ENCODE results near the gene RNF213.

DNA sequence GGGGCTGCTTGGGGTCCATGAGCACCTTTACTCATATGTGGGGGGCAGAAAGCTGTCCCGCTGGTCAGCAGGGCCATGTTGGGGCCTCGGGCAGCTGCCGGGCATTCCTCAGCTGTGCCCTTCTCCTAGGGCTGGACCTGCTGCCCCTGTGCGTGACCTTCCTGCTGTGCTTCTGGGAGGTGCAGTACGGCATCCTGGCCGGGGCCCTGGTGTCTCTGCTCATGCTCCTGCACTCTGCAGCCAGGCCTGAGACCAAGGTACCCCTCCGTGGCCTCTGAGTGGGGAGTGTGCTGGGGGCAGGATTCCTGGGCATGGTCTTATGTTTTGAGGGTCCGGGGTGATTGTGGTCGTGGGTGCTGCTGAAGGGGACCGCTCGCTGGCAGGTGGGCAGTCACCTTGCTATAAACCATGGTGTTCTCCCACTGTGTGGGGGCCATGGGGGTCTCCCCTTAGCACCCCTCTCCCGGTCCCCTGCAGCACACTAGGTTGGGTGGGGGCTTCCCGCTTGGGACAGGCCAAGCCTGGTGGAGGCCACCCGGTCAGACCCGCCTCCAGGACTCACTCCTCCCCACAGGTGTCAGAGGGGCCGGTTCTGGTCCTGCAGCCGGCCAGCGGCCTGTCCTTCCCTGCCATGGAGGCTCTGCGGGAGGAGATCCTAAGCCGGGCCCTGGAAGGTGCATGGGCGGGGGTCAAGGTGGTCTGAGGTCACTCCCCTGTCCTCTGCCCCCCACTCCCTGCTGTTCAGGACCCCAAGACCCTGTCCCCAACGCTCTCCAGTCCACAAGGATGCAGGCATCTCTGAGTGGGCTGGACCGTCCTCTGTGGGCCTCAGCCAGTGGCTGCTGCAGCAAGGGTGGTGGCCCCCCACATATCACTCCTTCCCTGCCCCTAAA lies 12.4 kb upstream of the RNF213 start:
- TF ChIP-seq, protein P1, sequence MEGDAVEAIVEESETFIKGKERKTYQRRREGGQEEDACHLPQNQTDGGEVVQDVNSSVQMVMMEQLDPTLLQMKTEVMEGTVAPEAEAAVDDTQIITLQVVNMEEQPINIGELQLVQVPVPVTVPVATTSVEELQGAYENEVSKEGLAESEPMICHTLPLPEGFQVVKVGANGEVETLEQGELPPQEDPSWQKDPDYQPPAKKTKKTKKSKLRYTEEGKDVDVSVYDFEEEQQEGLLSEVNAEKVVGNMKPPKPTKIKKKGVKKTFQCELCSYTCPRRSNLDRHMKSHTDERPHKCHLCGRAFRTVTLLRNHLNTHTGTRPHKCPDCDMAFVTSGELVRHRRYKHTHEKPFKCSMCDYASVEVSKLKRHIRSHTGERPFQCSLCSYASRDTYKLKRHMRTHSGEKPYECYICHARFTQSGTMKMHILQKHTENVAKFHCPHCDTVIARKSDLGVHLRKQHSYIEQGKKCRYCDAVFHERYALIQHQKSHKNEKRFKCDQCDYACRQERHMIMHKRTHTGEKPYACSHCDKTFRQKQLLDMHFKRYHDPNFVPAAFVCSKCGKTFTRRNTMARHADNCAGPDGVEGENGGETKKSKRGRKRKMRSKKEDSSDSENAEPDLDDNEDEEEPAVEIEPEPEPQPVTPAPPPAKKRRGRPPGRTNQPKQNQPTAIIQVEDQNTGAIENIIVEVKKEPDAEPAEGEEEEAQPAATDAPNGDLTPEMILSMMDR (IDR thresholded peaks at IDR 0.05; ENCODE audit: low read depth, low read length): no peak
- no peak for TF ChIP-seq EZH2phosphoT487 (IDR thresholded peaks at IDR 0.05; ENCODE audit: low read depth)

Measured in OCI-LY3 (cell line).